Nephron (organoid): Measurements from ENCODE around the gene ADAR.

Experiments
- H3K27ac Mint-ChIP-seq, 3 experiments: 2 replicates each; pipeline ENCODE4 v1.8.0; 2020; ENCODE audit warnings: mixed read lengths in 3 of 3, mild to moderate bottlenecking in 2 of 3, moderate library complexity in 1 of 3
- H3K27me3 Mint-ChIP-seq: 2 replicates; pipeline ENCODE4 v1.8.0; 2021; ENCODE audit warnings: low read depth, mild to moderate bottlenecking, moderate library complexity, mixed read lengths
- H3K36me3 Mint-ChIP-seq: 2 replicates; pipeline ENCODE4 v1.8.0; 2020; ENCODE audit warnings: low read depth, mixed read lengths
- H3K4me1 Mint-ChIP-seq: 2 replicates; pipeline ENCODE4 v1.8.0; 2020; ENCODE audit warnings: mixed read lengths
- H3K4me3 Mint-ChIP-seq, 3 experiments: 2 replicates each; pipeline ENCODE4 v1.8.0; 2020; ENCODE audit warnings: mild to moderate bottlenecking in 3 of 3, mixed read lengths in 3 of 3, moderate library complexity in 2 of 3
- H3K9me3 Mint-ChIP-seq: 2 replicates; pipeline ENCODE4 v1.8.0; 2020; ENCODE audit warnings: mixed read lengths
- TF ChIP-seq, protein P1 (sequence below), 3 experiments: fragments of 200-600 bp; sonication (generic); IDR thresholded peaks; one replicate each; pipeline ENCODE4 v1.5.0; 2021; ENCODE audit warnings: antibody characterized with exemption in 3 of 3; ENCODE audit not compliant: unreplicated experiment in 3 of 3

Gene ADAR

DNA sequence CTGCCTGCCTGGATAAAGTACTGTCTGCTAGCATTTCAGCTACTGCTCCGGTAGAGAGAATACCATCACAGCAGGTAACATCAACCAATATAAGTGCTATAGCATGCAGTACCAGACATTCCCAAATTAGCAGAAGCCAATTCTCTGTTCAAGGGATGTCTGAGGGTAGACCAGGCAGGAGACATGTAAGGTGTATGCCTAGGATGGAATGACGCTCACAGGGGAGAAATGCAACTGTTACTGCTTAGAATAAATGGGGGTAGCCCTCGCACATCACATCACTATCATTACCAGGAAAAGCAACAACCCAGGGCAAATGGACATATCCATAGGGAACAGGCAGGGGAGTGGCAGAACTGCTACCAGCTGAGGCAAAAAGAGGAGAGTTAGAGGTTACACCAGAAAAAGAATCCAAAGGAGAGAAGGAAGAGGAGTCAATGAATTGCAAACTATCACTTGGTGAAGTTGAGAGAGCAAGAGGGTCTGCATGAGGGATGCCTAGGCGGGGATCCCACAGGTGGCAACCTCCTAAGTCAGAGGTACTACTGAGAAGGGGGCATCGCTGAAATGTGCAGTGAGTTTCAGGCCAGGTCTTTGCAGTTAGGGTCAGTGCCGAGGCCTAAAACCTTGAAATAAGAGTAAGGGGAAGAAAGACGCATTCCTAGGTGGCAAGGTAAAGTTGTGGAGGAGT is 50.6 kb downstream of the ADAR start:
- TF ChIP-seq, protein P1, sequence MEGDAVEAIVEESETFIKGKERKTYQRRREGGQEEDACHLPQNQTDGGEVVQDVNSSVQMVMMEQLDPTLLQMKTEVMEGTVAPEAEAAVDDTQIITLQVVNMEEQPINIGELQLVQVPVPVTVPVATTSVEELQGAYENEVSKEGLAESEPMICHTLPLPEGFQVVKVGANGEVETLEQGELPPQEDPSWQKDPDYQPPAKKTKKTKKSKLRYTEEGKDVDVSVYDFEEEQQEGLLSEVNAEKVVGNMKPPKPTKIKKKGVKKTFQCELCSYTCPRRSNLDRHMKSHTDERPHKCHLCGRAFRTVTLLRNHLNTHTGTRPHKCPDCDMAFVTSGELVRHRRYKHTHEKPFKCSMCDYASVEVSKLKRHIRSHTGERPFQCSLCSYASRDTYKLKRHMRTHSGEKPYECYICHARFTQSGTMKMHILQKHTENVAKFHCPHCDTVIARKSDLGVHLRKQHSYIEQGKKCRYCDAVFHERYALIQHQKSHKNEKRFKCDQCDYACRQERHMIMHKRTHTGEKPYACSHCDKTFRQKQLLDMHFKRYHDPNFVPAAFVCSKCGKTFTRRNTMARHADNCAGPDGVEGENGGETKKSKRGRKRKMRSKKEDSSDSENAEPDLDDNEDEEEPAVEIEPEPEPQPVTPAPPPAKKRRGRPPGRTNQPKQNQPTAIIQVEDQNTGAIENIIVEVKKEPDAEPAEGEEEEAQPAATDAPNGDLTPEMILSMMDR (IDR thresholded peaks at IDR 0.05; ENCODE audit: unreplicated experiment in 3 of 3) = no peak
- Mint-ChIP-seq H3K27ac (peak overlapping the region; percentile 69 to 91 (median 90)), H3K36me3 (peaks cover 33% of the 10 kb centered on the region), H3K27me3 (no peaks in the 10 kb centered on the region), H3K9me3 (no peaks in the 10 kb centered on the region), H3K4me3 (peak overlapping the region; percentile 90 to 94 (median 94)), H3K4me1 (peaks cover 36% of the 10 kb centered on the region)

DNA sequence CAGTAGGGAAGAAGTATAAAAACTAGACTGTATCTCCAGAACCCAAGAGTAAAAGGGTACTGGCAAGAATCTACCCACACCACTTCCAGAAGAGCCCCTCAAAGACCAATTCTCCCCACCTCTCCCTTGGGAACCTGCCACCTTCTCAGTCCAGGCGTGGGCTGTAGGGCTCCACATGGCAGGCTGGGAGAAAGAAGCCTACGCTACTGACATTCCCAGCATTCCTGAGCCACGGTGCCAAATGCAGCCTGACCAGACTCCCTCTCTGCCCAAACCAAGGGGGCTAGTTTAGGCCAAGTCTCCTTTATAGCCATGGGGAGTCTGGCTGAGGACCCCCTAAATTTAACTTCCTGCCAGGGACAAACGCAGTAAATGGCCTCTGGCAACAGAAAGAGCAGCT is 51.6 kb downstream of the ADAR start:
- H3K27ac Mint-ChIP-seq = peak overlapping the region; percentile 55 to 80 (median 68)

DNA sequence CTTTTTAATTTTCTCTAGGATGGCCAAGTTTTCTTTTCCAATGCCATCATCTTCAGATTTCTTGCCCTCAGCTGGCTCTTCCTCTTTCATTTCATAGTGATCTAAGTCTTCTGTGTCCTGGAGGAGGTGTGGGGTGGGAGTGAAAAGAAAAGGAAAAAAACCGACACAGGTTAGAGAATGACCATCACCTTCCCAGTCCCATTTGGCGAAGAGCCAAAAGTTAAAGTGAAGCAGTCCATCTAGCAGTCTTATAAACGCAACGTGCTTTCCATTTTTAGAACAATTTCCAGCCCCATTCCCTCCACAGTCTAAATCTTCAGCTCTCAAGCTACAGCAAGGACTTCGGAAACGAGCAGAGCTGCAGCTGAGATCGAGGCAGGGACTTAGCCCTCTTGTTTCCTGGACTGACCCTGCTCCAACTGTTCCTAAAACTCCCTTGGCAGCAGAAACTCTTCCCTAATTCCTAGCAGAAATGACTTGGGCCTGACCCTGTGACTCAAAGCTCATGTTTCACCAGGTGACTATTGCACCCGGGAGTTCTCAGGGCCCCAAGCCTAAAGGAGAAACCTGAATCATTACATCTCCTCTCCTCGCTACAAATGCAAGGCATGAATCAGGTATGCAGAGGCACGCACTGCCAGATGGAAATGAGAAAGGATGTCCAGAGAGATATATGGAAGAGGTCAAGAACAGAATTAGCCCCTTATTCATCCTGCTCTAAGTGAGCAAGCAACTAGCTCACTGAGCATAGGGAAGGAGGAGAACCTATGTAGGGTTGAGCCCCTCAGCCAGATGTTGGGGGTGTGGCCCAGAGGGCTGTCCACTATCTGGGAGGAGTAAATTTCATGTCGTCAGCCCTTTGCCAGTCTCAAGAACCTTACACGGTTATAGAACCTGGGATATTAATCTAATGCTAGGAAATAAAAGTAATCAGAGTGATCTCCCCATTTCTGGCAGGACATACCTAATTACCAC is 54.6 kb downstream of the ADAR start:
- H3K36me3 Mint-ChIP-seq = peaks cover 65% of the 10 kb centered on the region
- TF ChIP-seq, protein P1 (IDR thresholded peaks at IDR 0.05; ENCODE audit: unreplicated experiment in 3 of 3) = no peak
- no peak overlapping the region for H3K4me3 Mint-ChIP-seq
- H3K4me1 Mint-ChIP-seq = peaks cover 36% of the 10 kb centered on the region
- peak overlapping the region in 1 of 3 experiments; percentile 17 for H3K27ac Mint-ChIP-seq
- no peaks in the 10 kb centered on the region for H3K9me3 Mint-ChIP-seq
- no peaks in the 10 kb centered on the region for H3K27me3 Mint-ChIP-seq

More for the DNA sequence above, 51.6 kb downstream of the ADAR start:
- peaks cover 38% of the 10 kb centered on the region for H3K36me3 Mint-ChIP-seq
- H3K4me1 Mint-ChIP-seq = peaks cover 36% of the 10 kb centered on the region
- TF ChIP-seq, protein P1 (IDR thresholded peaks at IDR 0.05; ENCODE audit: unreplicated experiment in 3 of 3) = no peak
- H3K4me3 Mint-ChIP-seq = peak overlapping the region; percentile 90 to 94 (median 94)
- H3K9me3 Mint-ChIP-seq = no peaks in the 10 kb centered on the region
- no peaks in the 10 kb centered on the region for H3K27me3 Mint-ChIP-seq

DNA sequence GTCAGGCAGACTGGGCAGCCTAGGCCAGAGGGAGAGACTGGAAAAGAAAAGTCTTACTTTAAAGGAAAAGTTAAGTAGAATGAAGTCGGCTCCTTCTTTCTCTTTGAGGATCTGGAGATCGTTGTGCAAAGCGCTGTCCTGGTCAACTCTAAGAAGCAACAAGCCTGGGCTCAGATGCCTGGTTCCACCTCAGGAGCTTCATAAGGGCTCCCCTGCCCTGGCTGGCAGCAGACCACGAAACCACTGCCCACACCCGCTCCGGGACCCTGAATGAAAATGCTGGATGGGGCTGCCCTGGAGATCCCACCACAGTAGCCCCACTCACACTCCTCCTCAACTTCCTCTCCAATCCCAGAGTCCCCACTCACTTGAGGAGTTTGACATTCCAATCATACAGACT is 56.0 kb downstream of the ADAR start:
- Mint-ChIP-seq H3K4me3 (no peak overlapping the region), H3K36me3 (peaks cover 65% of the 10 kb centered on the region), H3K4me1 (peaks cover 31% of the 10 kb centered on the region), H3K9me3 (no peaks in the 10 kb centered on the region), H3K27ac (no peak overlapping the region), H3K27me3 (no peaks in the 10 kb centered on the region)
- TF ChIP-seq, protein P1 (IDR thresholded peaks at IDR 0.05; ENCODE audit: unreplicated experiment in 3 of 3) = no peak

DNA sequence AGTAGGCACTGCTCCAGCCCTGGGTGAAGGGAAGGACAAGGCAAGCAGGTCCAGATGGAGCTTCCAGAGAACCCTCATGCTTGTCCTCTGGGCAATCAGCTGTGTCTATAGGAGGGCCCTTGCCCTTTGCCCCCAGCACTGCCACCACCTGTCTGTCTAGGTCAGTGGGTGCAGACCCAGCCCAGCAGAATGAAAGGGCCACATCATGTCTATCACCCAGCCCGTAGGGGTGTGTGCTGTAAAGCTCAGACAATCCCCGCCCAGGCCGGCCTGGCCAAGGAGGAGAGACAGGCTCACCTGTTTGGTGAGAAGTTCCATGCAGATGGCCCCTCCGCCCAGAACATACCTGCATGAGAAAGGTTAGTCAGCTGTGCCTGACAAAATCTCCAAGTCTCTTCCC is 56.5 kb downstream of the ADAR start:
- Mint-ChIP-seq H3K9me3 (no peaks in the 10 kb centered on the region), H3K27me3 (no peaks in the 10 kb centered on the region), H3K4me1 (peaks cover 31% of the 10 kb centered on the region), H3K4me3 (no peak overlapping the region), H3K36me3 (peaks cover 65% of the 10 kb centered on the region), H3K27ac (no peak overlapping the region)
- TF ChIP-seq, protein P1 (IDR thresholded peaks at IDR 0.05; ENCODE audit: unreplicated experiment in 3 of 3) = no peak
